Natural killer cell (primary cell): Measurements from ENCODE around the gene ANAPC16. TPM values are rescaled to one million over a fixed set of nuclear protein-coding genes. Genes with fewer than 3 reads are reported as not detected.

ENCODE experiments used
- ATAC-seq, 3 donors: fragments of 150-1000 bp in 2 of 3; fragments of 200-7000 bp in 1 of 3; cut with Tn5 transposase; 1 replicate in 1 of 3; 2 replicates in 2 of 3; pipeline ENCODE4 v1.10.0; 2021; ENCODE audit warnings: mild to moderate bottlenecking in 2 of 3, moderate library complexity in 2 of 3
- DNase-seq, 2 donors: peaks; one replicate each; pipeline versions ENCODE4 v3.0.0 to v3.0.0-alpha.2; 2013 to 2021; ENCODE audit warnings: mixed read lengths in 1 of 2
- H3K27ac ChIP-seq: one replicate; pipeline ENCODE4 v1.5.1; 2013; ENCODE audit warnings: mild to moderate bottlenecking, low read length
- H3K27me3 ChIP-seq: one replicate; pipeline ENCODE4 v1.6.1; 2013; ENCODE audit warnings: low read length; ENCODE audit not compliant: control insufficient read depth, insufficient read depth
- H3K36me3 ChIP-seq: one replicate; pipeline ENCODE4 v1.6.1; 2013; ENCODE audit warnings: low read length; ENCODE audit not compliant: control insufficient read depth, insufficient read depth
- H3K4me1 ChIP-seq: one replicate; pipeline ENCODE4 v1.6.1; 2013; ENCODE audit warnings: low read length; ENCODE audit not compliant: control insufficient read depth, insufficient read depth
- H3K4me3 ChIP-seq: one replicate; pipeline ENCODE4 v1.5.1; 2013; ENCODE audit warnings: low read length
- H3K9me3 ChIP-seq: one replicate; pipeline ENCODE4 v1.6.1; 2013; ENCODE audit warnings: low read length; ENCODE audit not compliant: control insufficient read depth, insufficient read depth
- H3K27ac Mint-ChIP-seq, 2 donors: one replicate each; pipeline ENCODE4 v1.8.0; 2022; ENCODE audit warnings: mild to moderate bottlenecking in 2 of 2, mixed read lengths in 2 of 2, moderate library complexity in 1 of 2
- H3K27me3 Mint-ChIP-seq, 2 donors: one replicate each; pipeline ENCODE4 v1.8.0; 2022; ENCODE audit warnings: low read depth in 2 of 2, mixed read lengths in 2 of 2
- H3K36me3 Mint-ChIP-seq: one replicate; pipeline ENCODE4 v1.8.0; 2022; ENCODE audit warnings: mixed read lengths
- H3K4me1 Mint-ChIP-seq, 2 donors: one replicate each; pipeline ENCODE4 v1.8.0; 2022; ENCODE audit warnings: mixed read lengths in 2 of 2
- H3K4me3 Mint-ChIP-seq: one replicate; pipeline ENCODE4 v1.8.0; 2022; ENCODE audit warnings: mild to moderate bottlenecking, moderate library complexity, mixed read lengths
- H3K9me3 Mint-ChIP-seq, 2 donors: one replicate each; pipeline ENCODE4 v1.8.0; 2022; ENCODE audit warnings: mixed read lengths in 2 of 2
- CTCF ChIP-seq: fragments of 200-600 bp; IDR thresholded peaks from one replicate; pipeline ENCODE4 v1.8.0; 2022; ENCODE audit warnings: antibody characterized with exemption
- WGBS: methylation state at CpG from one replicate; pipeline ENCODE4 v1.1.7; 2013; ENCODE audit warnings: missing lambda C conversion rate; ENCODE audit not compliant: insufficient coverage; 5-methylcytosine and 5-hydroxymethylcytosine counted together
- intact Hi-C: fragments of 100-400 bp; cut with micrococcal nuclease; formaldehyde crosslinking; loops from one replicate; pipeline ENCODE4 v1.14.2; 2022
- total RNA-seq, 4 donors: library from RNA; stranded (reverse); fragments of 120-200 nt in 1 of 4; gene quantifications; one replicate each; pipeline versions ENCODE4 v1.2.3 to v1.2.4, GENCODE V29; 2013 to 2022

ANAPC16 gene
- total RNA-seq, 3 donors from 2014 or later (not counting 1 experiment from before 2014, with no cell fraction given): 70.9 to 77.0 (median 71.0) TPM

DNA sequence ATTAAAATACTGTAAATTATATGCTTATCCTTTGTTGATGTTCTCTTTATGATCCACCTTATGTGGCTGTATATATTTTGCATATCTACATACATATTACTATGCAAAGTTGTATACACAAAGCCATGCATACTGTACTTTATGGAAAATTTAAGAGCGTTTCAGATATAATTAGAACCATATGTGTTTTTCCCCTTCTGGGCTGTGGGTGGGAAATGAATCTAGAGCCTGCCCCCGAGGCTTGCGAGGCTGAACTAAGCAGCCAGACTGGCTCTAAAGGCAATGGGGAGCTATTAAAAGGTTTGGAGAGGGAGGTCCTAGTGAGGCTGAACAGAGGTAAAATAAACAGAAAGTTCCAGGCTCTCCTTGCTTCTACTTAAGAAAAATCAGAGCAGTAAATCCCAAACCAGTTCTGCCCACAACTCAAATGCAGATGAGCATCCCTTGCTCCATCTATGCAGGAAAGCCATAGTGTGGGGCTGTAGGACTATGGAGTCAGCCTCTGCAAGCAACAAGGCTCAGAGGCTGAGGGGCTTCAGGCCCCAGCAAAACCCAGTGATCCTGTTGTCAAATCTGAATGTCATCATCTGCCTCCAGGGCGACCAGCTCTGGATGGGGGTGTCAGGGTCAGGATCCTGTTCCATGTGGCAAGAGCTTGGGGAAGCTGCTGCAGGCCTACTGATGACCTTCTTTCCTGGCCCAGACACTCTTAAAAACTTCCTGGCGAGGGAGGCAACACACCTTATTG, 43.9 kb downstream of the ANAPC16 start:
- peaks cover 84% of the 10 kb centered on the region for H3K4me1 ChIP-seq
- Mint-ChIP-seq H3K4me3 (peak overlapping the region; percentile 87), H3K27ac (peak overlapping the region; percentile 98), H3K27me3 (no peaks in the 10 kb centered on the region), H3K9me3 (no peaks in the 10 kb centered on the region), H3K36me3 (no peaks in the 10 kb centered on the region), H3K4me1 (peaks cover 51 to 69% of the 10 kb centered on the region in 2 donors)
- H3K27ac ChIP-seq: peak overlapping the region; percentile 82
- no peak for ATAC-seq
- H3K4me3 ChIP-seq: no peak overlapping the region
- peak in 1 of 2 donors; percentile 23 for DNase-seq
- no peaks in the 10 kb centered on the region for H3K36me3 ChIP-seq
- H3K9me3 ChIP-seq: no peaks in the 10 kb centered on the region
- H3K27me3 ChIP-seq: no peaks in the 10 kb centered on the region
- no peak for TF ChIP-seq CTCF
- intact Hi-C loops: loop anchor here (1.0 to 5.0 kb wide), 5 partner anchors 11 to 838 kb away; partner anchors contain the start of genes ANAPC16, ASCC1 and P4HA1
- 24% methylated on average over 4 of the region's 5 CpGs for WGBS

DNA sequence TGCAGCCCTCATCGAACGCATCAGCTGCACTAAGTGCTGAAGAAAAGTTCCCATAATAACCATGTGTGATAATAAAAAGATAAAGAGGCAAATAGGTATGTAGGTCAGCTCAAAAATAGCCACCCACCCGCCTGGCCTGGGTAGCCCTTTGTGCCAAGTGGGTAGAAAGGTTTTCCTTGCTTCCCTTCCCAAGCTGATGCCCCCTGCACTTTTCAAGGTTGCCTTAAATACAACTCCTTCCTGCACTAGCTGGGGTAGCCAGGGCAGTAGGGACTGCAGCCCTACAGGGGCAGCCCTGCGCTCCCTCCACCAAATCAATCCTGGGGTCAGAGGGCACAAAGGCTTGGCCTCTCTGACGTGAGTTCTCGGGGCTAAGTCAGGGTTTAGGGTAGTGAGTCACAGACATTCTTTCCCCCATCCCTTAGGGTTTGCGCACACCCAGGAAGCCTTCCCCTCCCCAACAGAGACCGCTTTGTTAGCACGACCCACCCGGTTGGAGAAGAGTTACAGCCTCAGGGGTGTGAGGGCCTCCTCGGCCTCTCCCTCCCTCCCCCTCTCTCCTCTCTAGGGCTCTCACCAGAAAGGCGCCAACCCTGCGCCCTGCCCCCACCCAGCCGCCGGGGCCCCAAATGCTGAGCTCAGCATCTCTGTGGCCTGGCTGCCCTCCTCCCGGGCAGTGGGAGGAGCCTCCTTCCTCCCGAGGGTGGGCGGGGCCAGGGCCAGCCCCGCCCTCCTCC, 44.6 kb downstream of the ANAPC16 start:
- H3K27me3 ChIP-seq: no peaks in the 10 kb centered on the region
- ATAC-seq (peak; percentile 70 to 89 (median 79)), DNase-seq (peak; percentile 85 to 89)
- H3K4me1 Mint-ChIP-seq: peaks cover 44 to 62% of the 10 kb centered on the region in 2 donors
- no peaks in the 10 kb centered on the region for H3K9me3 Mint-ChIP-seq
- no peaks in the 10 kb centered on the region for H3K36me3 Mint-ChIP-seq
- H3K4me1 ChIP-seq: peaks cover 77% of the 10 kb centered on the region
- TF ChIP-seq CTCF: no peak
- peak overlapping the region; percentile 98 for H3K27ac Mint-ChIP-seq
- H3K27ac ChIP-seq: peak overlapping the region; percentile 82
- intact Hi-C loops: loop anchor here (1.0 to 5.0 kb wide), 5 partner anchors 12 to 837 kb away; partner anchors contain the start of genes ANAPC16, ASCC1 and P4HA1
- H3K4me3 ChIP-seq: peak overlapping the region; percentile 53
- H3K4me3 Mint-ChIP-seq: peak overlapping the region; percentile 87
- H3K36me3 ChIP-seq: no peaks in the 10 kb centered on the region
- H3K9me3 ChIP-seq: no peaks in the 10 kb centered on the region
- 7% methylated on average over 14 of the region's 19 CpGs for WGBS
- H3K27me3 Mint-ChIP-seq: no peaks in the 10 kb centered on the region

GRCh38 chr10:72260976-72261783, 45.4 kb downstream of the ANAPC16 start:
- Histone ChIP-seq H3K27me3 (no peaks in the 10 kb centered on the region), H3K4me1 (peaks cover 69% of the 10 kb centered on the region), H3K27ac (peak overlapping the region; percentile 82), H3K4me3 (peak overlapping the region; percentile 53), H3K36me3 (no peaks in the 10 kb centered on the region), H3K9me3 (no peaks in the 10 kb centered on the region)
- no peak for TF ChIP-seq CTCF
- intact Hi-C loops: loop anchor here (1.0 to 5.0 kb wide), 7 partner anchors 12 to 836 kb away; partner anchors contain the start of genes ANAPC16, ASCC1, DDIT4 and P4HA1
- Mint-ChIP-seq H3K27ac (peak overlapping the region; percentile 98), H3K9me3 (no peaks in the 10 kb centered on the region), H3K4me3 (peak overlapping the region; percentile 87), H3K4me1 (peaks cover 40 to 57% of the 10 kb centered on the region in 2 donors), H3K36me3 (no peaks in the 10 kb centered on the region), H3K27me3 (no peaks in the 10 kb centered on the region)
- 2% methylated on average over 25 of the region's 30 CpGs for WGBS
- peak; percentile 55 to 64 (median 55) for ATAC-seq
- DNase-seq: peak; percentile 75 to 84
